Activated T-cell treated with anti-CD3 and anti-CD28 coated beads, Interleukin-2, amount 50 U/mL, for 48 hours (primary cell): ENCODE measurements around the gene MAP3K5.

ENCODE experiments used
- DNase-seq, 2 experiments: peaks; one replicate each; pipeline ENCODE4 v3.0.0-alpha.2; 2020

Gene MAP3K5

DNA sequence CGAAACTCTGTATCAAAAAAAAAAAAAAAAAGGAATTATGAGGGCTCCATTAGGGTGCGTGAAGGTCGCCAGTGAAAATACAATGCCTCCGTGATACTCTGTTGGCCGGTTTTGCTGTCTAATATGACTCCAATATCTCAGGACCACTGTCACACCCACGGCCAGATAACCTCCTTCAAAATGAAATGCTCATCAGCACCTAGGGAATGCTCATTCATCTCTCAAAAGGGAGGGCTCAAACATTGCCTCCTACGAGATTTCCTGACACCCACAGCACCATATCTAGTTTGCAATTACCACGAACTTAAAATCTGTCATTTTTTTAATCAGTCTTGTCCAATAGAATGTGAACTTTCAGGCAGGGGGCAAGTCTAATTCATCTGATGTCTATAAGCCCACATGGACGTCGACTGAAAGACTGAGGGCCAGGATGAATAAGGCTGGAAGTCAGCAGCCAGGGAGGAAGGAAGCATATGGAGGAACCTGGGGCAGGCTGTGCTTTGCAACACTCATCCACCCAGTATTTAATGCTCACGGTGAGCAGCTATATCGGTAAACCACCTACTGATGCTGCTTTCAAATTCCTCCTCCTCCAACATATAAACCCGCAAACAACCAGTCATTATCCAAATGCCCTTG lies 42.8 kb downstream of the MAP3K5 start:
- no peak for DNase-seq

DNA sequence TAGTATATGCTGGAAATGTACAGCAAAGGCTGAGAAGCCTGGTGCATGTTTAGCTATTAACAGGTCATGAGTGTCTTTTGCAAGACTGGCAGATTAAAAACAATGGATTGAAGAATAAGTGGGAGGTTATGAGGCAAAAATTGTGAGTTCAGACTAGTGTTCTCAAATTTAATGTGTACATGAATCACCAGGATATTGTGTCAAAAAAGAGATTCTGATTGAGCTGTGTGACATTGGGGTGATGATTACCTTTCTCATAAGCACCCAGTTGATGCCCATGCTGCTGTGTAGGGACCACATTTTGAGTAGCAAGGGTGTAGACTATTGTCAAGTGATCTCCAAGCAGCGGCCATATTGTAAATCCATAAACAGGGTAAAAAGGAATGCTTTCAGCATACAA lies 44.8 kb downstream of the MAP3K5 start:
- no peak for DNase-seq

DNA sequence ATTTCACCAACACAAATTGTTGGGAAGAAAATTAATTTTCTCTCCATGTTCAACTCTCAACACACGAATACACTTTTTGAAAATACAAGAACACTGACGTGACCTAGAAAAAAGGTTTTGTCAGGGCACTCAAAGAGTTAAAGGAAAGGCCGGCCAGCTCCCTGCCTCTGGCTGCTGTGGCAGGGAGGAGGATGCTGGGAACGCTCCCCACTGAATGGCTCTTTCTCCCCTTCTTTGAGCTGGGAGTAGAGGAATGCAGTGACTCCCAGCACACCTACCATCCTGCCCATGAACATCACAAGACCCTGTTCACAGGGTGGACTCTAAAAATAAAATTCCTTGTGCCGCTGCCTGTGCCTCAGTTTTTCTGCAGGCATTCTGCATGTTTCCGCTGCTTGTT lies 47.0 kb downstream of the MAP3K5 start:
- no peak for DNase-seq

DNA sequence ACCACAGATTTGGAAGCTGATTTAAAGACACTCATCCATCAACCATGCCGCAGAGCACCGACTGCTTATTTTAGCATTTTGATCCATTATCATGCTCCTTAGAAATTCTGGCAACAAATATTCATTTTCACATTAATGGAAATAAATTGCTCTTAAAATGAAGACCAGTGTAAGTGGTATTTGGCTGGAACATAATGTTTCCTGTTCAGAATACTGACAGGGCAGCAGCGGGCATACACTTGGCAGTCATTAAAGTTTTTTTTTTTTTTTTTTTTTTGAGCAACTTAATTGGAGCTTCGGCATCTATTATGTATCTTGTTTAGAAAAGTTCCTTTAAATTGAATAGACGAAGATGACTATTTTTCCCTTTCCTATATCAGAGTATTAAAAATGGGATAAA lies 47.4 kb downstream of the MAP3K5 start:
- DNase-seq = no peak

DNA sequence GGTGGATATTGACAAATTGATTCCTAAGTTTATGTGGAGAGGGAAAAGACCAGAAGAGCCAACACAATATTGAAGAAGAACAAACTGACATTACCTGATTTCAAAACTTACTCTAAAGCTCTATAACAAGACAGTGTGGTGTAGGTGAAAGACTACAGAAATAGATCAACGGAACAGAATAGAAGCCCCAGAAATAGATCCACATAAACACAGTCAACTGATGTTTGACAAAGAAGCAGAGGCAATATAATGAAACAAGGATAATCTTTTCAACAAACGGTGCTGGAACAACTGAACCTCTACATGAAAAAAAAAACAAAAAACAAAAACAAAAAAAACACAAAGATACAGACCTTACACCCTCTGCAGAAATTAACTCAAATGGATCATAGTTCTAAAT lies 50.2 kb downstream of the MAP3K5 start:
- no peak for DNase-seq

DNA sequence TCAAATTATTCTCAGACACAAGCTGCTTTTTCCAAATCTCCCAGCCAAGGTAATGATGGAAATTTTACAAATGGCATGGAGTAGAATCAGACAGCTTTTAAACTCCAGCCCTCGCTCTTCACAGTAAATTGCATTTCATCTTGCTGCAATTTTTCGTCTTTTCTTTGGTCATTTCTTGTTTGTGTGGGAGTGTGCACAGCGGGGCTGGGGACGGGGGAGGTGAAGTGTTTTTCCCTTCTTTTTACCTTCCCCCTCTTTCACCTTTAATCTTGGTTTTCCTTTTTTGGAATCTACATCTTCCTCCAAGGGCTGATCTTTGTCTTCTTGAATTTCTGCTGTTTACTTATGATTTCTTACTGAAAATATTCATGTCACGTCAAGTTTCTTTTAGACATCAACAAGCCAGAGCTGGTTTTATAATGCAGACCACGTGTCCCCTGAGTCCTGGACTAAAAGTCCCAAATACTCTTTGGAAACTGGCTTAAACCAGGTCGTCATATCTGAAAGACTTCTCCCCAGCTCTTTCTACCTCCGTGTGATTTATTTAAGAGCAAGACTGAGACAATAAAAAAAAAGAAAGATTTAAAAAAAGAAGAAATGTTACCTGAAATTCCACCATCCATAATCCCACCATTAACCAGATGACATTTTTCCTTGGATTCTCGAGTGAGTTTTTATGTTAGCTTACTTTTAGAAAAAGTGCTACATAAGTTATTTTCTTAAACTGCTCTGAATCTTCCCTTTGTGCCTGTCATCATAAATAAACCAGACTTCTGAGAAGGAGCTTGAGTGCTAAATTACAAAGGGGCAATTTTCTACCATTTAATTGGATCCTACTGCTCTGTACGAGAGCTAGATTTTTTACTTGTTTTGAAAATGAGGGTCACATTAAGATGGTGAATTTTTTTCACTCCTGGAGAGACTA lies 52.0 kb downstream of the MAP3K5 start:
- no peak for DNase-seq

DNA sequence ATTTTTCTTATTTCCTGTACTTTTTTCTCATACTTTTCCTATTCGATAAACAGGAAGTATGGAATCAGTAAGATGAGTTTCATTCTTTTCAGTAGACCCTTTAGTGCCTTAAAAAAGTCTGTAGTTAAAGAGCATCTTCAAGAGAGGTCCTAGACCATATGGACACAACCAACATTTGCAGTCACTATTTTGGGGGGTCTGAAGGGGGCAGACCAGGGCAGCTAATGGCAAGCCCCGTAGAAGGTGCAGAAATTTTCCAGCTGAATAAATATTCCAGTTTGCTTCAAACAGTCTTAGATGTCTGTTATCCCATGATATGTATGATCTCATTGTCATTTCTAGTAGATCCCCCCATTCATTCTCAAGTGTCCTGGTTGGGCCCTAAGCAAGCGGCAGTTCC lies 52.8 kb downstream of the MAP3K5 start:
- no peak for DNase-seq

DNA sequence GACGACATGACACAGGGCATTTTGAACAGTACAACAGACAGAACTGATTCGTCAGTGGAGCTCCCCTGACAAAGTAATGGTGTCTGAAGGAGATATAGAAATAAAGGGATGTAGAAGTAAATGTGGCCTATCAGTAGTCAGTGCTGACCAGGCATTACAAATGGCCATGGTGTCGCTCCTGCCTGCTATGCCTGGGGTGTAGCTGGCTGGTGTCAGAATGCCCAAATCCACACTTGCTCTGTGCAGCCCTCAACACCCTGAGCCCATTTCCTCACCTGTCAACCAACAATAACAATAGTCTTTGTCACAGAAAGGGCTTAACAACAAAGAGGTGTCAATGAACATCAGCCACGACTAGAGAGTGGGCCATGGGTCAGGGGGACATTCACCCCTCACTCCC lies 53.2 kb downstream of the MAP3K5 start:
- no peak for DNase-seq

DNA sequence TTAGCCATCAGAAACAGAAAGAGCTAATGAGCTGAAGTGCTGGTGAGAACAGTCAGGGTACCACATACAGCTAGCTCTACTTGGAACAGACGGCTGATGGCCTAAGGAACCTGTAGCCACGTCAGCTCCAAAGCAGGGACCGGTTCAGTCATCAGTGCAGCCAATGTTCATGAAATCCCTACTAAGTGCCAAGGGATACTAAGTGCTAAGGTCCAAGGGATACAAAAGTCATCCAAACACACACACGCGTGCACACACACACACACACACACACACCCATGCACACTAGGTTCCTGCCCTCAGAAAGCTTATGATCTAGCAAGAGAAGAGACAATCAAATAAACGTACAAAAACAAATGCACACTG lies 53.6 kb downstream of the MAP3K5 start:
- DNase-seq = no peak

DNA sequence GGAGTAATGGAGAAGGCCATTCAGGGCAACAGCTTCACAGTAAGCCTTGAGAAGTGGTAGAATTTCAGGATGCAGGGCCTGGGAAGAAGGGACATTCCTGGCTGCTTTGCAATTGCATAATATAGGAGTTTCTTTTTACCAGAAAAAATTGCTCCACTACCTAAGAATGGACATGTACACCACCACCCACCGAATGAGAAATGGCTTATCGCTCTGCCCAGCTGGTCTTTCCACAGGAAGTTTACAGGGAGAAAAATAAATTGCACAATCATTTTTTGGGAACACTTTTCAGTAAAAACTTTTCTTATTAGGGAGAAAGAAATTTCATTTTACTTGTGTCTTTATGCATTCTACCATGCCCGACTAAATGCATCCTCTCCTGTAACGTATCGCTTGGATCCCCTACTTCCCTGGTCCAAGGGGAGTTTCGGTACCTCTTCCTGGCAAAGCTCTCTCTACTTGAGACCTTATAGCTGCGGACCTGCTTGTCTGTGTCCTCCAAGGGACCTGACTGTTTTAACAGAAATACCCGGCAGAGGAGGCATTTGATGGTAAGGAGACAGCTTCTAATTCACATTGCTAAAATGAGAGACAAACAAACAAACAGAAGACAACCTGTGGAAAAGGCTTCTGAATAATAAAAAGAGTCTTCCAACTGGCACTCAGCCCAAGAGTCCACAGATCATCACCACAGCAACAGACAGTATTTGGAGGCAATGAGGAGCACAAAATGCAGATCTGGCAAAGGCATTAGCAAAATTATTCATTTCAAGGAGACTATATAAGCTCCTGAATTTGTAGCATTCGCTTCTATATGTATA lies 54.2 kb downstream of the MAP3K5 start:
- DNase-seq = no peak

DNA sequence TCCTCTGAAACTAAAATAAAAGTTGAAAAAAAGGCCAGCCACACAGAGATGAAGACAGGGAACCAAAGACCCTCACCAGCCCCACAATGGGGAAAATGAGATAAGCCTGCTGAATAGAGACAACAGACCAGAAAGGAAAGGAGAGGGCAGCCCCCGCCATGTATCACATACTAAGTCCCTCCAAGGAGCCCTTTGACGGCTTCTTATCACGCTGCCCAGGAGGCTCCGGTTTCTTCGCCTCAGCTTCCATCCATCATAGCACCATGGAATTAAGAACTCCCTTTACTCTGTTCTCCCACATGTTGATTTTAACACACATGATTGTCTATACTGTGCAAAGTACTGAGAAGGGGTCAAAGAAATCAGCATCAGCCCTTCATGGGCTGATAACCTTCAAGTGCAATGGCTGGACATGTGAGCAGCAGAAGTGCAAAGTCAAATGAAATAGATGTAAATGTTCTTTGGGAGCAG lies 54.9 kb downstream of the MAP3K5 start:
- no peak for DNase-seq

DNA sequence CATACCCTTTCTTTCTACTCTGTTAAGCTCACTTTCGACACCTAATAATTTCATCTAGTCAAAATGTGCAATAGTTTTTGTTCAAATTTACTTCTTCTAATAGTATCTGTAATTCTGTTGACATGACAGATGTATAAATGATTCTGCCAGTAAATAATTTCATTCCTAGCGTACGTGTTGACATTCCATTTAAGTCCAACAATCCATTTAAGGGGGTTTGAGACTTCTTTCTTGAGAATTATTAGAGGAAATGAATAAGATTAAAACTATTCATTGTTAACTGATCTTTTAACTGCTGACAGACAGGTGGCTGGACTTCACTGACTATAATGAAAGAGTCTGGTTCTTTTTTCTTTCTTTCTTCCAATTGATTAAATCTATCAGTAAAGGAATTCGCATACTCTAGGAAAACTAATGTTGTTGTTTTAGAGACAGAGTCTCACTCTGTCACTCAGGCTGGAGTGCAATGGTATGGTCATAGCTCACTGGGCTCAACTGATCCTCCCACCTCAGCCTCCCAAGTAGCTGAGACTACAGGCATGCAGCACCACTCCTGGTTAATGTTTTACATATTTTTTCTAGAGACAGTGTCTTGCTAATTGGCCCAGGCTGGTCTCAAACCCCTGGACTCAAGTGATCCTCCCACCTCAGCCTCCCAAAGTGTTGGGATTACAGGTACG lies 55.9 kb downstream of the MAP3K5 start:
- no peak for DNase-seq

DNA sequence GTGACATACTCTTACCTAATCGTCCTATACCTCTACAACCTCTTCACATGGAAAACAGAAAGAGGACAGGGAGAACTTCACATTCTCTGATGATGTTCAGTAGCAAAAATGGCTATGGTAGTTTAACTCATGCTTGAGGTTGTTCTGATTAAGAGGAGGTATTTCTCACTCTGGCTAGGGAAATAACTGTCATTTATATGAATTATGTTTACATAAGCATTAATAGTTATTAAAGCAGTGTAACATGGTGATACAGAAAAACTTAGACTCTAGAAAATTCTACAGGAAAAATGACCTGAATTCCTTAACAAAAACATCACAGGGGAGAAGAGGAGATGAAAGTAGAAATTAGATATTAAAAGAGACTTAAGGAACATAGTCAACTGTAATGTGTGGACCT lies 57.3 kb downstream of the MAP3K5 start:
- no peak for DNase-seq

DNA sequence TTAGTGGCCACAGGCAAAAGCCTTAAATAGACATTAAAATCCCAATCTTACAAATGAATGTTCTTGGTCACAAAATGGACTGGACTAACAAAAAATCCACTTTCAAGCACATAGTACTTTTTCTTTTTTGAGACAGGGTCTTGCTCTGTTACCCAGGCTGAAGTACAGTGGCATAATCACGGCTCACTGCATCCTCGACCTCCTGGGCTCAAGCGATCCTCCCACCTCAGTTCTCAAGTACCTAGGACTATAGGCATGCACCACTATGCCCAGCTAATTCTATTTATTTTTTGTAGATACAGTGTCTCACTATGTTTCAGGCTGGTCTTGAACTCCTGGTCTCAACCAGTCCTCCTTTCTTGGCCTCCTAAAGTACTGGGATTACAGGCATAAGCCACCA lies 59.4 kb downstream of the MAP3K5 start:
- DNase-seq = no peak

DNA sequence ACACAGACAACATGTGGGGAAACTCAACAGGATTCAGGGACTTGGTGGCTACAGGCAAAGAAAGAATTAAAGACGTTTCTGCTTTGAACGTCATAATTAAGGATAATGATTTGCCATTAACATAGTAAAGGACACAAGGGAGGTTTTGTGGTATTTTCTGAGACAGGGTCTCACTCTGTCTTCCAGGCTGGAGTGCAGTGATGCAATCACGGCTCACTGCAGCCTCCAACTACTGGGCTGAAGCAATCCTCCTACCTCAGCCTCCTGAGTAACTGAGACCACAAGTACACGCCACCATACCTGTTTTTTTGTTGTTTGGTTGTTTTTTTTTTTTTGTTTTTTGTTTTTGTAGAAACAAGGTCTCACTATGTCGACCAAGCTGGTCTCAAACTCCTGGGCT lies 62.4 kb downstream of the MAP3K5 start:
- DNase-seq = no peak

DNA sequence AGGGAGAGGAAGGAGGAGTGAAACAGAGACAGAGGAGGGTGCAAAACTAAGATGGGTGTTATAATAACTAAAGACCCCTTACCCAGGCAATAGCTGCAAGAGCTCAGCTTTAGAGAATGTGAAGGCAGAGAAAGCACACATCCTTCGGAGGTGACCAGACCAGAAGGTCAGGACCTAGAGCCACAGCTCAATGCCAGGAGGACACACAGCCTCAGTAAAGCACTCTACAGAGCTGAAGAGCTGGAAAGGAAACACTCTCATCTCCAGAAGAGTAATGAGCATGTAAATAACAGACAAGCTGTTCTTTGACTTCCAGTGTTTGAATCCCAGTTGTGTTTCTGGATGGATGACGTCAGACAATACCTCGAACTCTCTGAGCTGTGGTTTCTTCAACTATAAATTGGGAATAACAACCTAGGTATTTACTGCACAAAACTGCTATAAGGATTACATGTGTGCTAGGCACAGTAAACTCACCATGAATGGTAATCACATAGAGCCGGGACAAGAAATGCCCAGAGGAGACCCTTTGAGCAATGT lies 63.2 kb downstream of the MAP3K5 start:
- DNase-seq = no peak

DNA sequence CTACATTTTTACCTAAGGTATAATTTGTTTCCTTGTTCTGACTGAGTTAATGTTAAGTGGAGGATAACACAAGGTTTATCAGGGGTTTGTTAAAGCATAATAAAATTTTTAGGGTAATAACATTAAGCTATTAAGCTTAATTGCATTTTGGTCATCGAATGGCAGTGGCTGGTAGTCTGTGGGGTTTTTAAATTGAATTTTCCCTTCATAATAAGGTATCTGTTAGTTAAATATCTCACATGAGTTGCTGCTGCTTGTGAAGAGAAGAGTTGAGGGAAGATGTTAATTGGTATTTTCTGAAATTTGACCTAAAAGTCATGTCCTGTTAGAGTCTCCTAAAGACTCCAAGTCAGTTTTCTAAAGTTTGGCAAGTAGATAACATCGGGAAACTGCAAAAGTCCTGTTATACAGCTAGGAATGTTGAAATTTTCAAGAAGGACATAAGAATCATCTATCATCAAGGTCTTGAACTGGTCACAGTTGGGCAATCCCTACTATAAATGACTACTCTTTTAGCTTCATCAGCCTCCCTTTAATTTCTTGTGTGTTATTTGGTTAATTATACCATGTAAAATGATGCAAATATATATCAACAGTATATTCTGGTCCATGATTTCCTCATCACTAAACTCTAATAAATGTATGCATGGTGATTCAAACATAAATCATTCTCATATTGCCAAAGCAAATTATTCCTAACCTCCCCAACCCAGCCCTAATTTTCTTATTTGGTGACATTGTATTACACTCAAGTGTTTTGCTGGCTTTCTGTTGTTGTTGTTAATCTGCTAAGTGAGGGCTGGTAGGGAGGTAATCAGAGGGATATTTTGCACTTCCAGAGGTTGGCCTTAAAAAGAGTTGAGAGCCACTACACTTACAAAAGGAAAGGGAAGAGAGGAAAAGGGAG lies 64.0 kb downstream of the MAP3K5 start:
- DNase-seq = no peak

DNA sequence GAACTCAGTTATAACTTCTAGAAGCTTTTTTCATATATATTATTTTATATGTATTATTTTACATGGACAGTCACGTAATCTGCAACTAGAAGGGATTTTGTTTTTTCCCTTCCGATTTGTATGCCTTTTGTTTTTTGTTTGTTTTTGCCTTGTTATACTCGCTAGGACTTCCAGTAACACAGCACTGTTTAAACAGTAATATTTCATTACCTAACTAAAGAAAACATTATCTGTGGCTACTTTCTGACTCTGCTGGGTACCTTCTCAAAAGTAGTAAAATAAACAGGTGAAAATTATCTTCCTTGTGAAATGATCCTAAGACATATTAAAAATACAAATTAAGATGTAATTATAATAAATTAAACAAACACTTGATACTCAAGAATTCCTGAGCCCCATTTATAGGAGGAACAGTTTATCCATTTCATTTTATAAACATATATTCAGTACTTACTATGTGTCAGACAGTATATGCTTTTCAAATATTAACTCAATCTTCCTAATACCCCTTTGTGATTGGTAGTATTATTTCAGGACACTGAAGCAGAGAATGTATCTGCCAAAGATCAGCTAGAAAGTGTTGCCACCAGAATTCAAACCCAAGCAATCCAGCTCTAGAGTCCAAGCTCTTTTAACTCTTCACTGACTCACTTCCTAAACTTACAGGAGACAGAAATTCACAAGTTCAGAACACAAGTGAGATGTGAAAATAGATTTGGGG lies 65.3 kb downstream of the MAP3K5 start:
- no peak for DNase-seq

DNA sequence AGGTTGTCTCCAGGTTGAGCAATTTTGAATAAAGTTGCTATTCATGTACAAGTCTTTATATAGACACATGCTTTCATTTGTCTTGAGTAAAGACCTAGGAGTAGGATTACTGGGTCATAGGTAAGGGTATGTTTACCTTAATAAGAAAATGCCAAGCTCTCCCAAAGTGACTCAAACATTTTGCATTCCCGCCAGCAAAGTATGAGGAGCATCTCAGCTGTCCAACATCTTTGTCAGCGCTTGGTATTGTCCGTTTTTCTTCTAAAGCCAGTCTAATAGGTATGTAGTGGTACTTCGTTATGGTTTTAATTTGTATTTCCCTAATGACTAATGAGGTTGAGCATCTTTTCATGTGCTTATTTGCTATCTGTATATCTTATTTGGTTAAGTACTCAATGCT lies 67.2 kb downstream of the MAP3K5 start:
- DNase-seq = no peak

DNA sequence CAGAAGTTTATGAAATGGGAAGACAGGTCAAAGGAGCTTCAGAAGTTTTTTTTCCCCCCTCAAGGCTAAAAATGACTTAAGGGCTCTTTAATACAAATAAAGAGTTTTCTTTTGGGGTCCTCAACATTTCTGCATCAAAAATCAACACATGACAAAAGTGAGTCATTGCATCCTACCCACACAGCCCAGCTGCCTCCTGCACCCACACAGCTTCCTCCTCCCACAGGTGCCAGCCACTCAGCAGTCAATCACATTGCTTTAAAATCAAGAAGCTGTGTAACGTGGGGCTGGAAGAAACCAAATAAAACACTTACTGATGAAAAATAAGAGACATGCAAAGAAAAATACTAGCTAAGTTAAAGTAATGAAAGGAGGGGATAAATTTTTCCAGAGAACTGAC lies 68.5 kb downstream of the MAP3K5 start:
- DNase-seq = peak in 1 of 2 experiments; percentile 31

DNA sequence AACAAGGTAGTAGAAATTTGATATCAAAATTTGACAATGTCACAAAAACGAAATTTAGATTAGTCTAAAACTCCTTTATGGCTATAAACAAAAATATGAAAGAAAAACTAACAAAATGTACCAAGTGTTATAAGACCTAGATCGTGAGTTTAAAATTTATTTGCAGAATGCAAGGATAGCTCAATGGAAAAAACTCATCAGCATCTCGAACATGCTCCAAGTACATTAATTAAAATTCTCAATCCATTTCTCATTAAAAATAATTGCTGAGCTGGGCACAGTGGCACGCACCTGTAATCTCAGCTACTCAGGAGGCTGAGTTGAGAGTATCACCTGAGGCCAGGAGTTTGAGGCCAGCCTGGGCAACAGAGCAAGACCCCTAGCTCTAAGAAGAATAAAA lies 70.8 kb downstream of the MAP3K5 start:
- no peak for DNase-seq
